Naive thymus-derived CD8-positive, alpha-beta T cell (primary cell): ENCODE measurements around the gene MUC3A. TPM values are rescaled to one million over a fixed set of nuclear protein-coding genes. Genes with fewer than 3 reads are reported as not detected.

Source experiments
- ATAC-seq, 2 donors: fragments of 150-1000 bp; cut with Tn5 transposase in 1 of 2; sonication (Bioruptor Pico), chemical (Tn5 transposase) in 1 of 2; 1 replicate in 1 of 2; 2 replicates in 1 of 2; pipeline ENCODE4 v1.10.0; 2021; ENCODE audit warnings: mild to moderate bottlenecking in 2 of 2, moderate library complexity in 2 of 2
- POLR2A ChIA-PET: fragments of 350-600 bp; sonication (Branson Sonifier 250); formaldehyde crosslinking; loops from one replicate; lab custom pipeline; 2021; ENCODE audit warnings: antibody characterized with exemption; lab: Charles Lee
- DNase-seq, 10 donors: peaks; one replicate each; pipeline versions ENCODE4 v3.0.0 to v3.0.0-alpha.2; 2020 to 2022
- H3K27ac Mint-ChIP-seq, 10 donors: one replicate each; pipeline ENCODE4 v1.8.0; 2020 to 2022; ENCODE audit warnings: mild to moderate bottlenecking in 10 of 10, mixed read lengths in 10 of 10, moderate library complexity in 4 of 10, inconsistent platforms in 1 of 10
- H3K27me3 Mint-ChIP-seq, 5 donors: one replicate each; pipeline ENCODE4 v1.8.0; 2021 to 2022; ENCODE audit warnings: mixed read lengths in 5 of 5
- H3K36me3 Mint-ChIP-seq, 3 donors: one replicate each; pipeline ENCODE4 v1.8.0; 2020 to 2022; ENCODE audit warnings: mixed read lengths in 3 of 3, mild to moderate bottlenecking in 2 of 3, inconsistent platforms in 1 of 3
- H3K4me1 Mint-ChIP-seq, 4 donors: one replicate each; pipeline ENCODE4 v1.8.0; 2021 to 2022; ENCODE audit warnings: mixed read lengths in 4 of 4
- H3K4me3 Mint-ChIP-seq, 10 donors: one replicate each; pipeline ENCODE4 v1.8.0; 2020 to 2022; ENCODE audit warnings: mild to moderate bottlenecking in 10 of 10, mixed read lengths in 10 of 10, moderate library complexity in 6 of 10, inconsistent platforms in 1 of 10
- H3K9me3 Mint-ChIP-seq, 9 donors: one replicate each; pipeline ENCODE4 v1.8.0; 2020 to 2022; ENCODE audit warnings: mixed read lengths in 9 of 9, mild to moderate bottlenecking in 3 of 9, inconsistent platforms in 1 of 9, moderate library complexity in 1 of 9
- polyA plus RNA-seq, 3 donors: library from polyadenylated mRNA; unstranded; fragments of 300-500 nt; fragmentation: Illumina TruSeq; gene quantifications; one replicate each; pipeline ENCODE4 v1.2.3, GENCODE V29; 2021
- total RNA-seq, 8 experiments: library from RNA in 2 of 8; stranded (reverse) in 2 of 8; gene quantifications; one replicate each; pipeline ENCODE4 v1.2.3 and lab custom pipeline; 2021 to 2026

Gene MUC3A
- total and polyA plus RNA-seq, 5 experiments from 2014 or later = not detected

DNA sequence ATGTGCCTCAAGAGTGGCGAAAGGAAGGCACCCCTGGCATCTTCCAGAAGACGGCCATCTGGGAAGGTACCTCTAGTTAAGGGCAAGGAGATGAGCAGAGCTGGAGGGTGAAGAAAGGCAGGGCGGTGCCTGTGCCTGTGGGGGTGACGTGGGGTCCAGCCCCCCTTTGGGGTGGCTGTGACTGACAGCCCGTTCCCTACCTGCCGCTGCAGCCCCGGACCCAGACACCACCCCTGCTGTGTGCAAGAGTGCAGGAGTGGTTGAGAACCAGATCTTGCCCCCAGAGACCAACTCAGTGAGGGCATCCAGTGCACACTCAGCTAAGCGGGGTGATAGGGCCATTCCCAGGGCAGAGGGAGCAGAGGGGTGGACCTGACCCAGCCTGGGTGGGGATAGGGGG, 66.3 kb downstream of the MUC3A start:
- peaks cover 0 to 16% (median 0%) of the 10 kb centered on the region in 5 donors for H3K27me3 Mint-ChIP-seq
- ATAC-seq = no peak
- H3K9me3 Mint-ChIP-seq = no peaks in the 10 kb centered on the region
- POLR2A ChIA-PET = no interaction called here
- DNase-seq = no peak
- peak overlapping the region in 7 of 10 donors; percentile 66 to 88 (median 83) for H3K4me3 Mint-ChIP-seq
- H3K27ac Mint-ChIP-seq = peak overlapping the region in 5 of 10 donors; percentile 37 to 97 (median 92)
- no peaks in the 10 kb centered on the region for H3K36me3 Mint-ChIP-seq
- peaks cover 11 to 23% (median 17%) of the 10 kb centered on the region in 4 donors for H3K4me1 Mint-ChIP-seq

GRCh38 chr7:101017064-101017777, 67.9 kb downstream of the MUC3A start:
- no peaks in the 10 kb centered on the region for H3K9me3 Mint-ChIP-seq
- DNase-seq = peak; percentile 20 to 83 (median 39)
- ATAC-seq = peak; percentile 94
- H3K27me3 Mint-ChIP-seq = peaks cover 0 to 30% (median 7%) of the 10 kb centered on the region in 5 donors
- peak overlapping the region; percentile 80 to 97 (median 90) for H3K27ac Mint-ChIP-seq
- H3K4me3 Mint-ChIP-seq = peak overlapping the region; percentile 80 to 92 (median 88)
- H3K4me1 Mint-ChIP-seq = peaks cover 11 to 23% (median 17%) of the 10 kb centered on the region in 4 donors
- no peaks in the 10 kb centered on the region for H3K36me3 Mint-ChIP-seq
- POLR2A ChIA-PET = no interaction called here

Other genes with a start within 250 kb of the MUC3A start
- 10 to 100 TPM; 16.9 to 17.5 TPM for gene POP7, start 243.4 kb upstream of the MUC3A start, total RNA-seq
- gene POP7, start 243.4 kb upstream of the MUC3A start, polyA plus RNA-seq = 10 to 100 TPM; 32.6 to 41.7 (median 33.0) TPM
- gene EPO, start 229.1 kb upstream of the MUC3A start, total RNA-seq = not detected
- gene EPO, start 229.1 kb upstream of the MUC3A start, polyA plus RNA-seq = not detected
- not detected for gene ZAN, start 215.9 kb upstream of the MUC3A start, total RNA-seq
- under 1 TPM in 1 of 3 donors, not detected in 2; 0.05 TPM for gene ZAN, start 215.9 kb upstream of the MUC3A start, polyA plus RNA-seq
- 10 to 100 TPM; 11.8 to 12.3 TPM for gene EPHB4, start 122.0 kb upstream of the MUC3A start, total RNA-seq
- under 1 TPM in 2 of 3 donors, not detected in 1; 0.18 to 0.46 TPM for gene EPHB4, start 122.0 kb upstream of the MUC3A start, polyA plus RNA-seq
- gene SLC12A9, start 96.8 kb upstream of the MUC3A start, total RNA-seq = 10 to 100 TPM; 66.9 to 74.7 TPM
- 1 to 10 TPM; 6.8 to 9.4 (median 8.0) TPM for gene SLC12A9, start 96.8 kb upstream of the MUC3A start, polyA plus RNA-seq
- gene TRIP6, start 82.1 kb upstream of the MUC3A start, total RNA-seq = 10 to 100 TPM; 14.3 to 16.2 TPM
- gene TRIP6, start 82.1 kb upstream of the MUC3A start, polyA plus RNA-seq = 1 to 10 TPM; 3.4 to 6.0 (median 4.9) TPM
- 100 to 1,000 TPM; 263 to 267 TPM for gene SRRT, start 74.4 kb upstream of the MUC3A start, total RNA-seq
- 10 to 100 TPM; 51.1 to 69.4 (median 63.2) TPM for gene SRRT, start 74.4 kb upstream of the MUC3A start, polyA plus RNA-seq
- 10 to 100 TPM in 1 of 2 experiments, 1 to 10 TPM in 1; 6.5 to 10.9 TPM for gene UFSP1, start 59.8 kb upstream of the MUC3A start, total RNA-seq
- 1 to 10 TPM; 1.1 to 2.7 (median 1.7) TPM for gene UFSP1, start 59.8 kb upstream of the MUC3A start, polyA plus RNA-seq
- gene ACHE, start 53.6 kb upstream of the MUC3A start, total RNA-seq = under 1 TPM; 0.19 to 0.52 TPM
- not detected for gene ACHE, start 53.6 kb upstream of the MUC3A start, polyA plus RNA-seq
- not detected for gene MUC12, start 20.0 kb downstream of the MUC3A start, total RNA-seq
- gene MUC12, start 20.0 kb downstream of the MUC3A start, polyA plus RNA-seq = under 1 TPM in 1 of 3 donors, not detected in 2; 0.42 TPM
- gene MUC17, start 70.5 kb downstream of the MUC3A start, total RNA-seq = not detected
- gene MUC17, start 70.5 kb downstream of the MUC3A start, polyA plus RNA-seq = not detected
- 10 to 100 TPM; 67.4 to 67.7 TPM for gene TRIM56, start 135.9 kb downstream of the MUC3A start, total RNA-seq
- 10 to 100 TPM in 2 of 3 donors, 1 to 10 TPM in 1; 3.8 to 17.9 (median 11.4) TPM for gene TRIM56, start 135.9 kb downstream of the MUC3A start, polyA plus RNA-seq
- under 1 TPM in 1 of 2 experiments, not detected in 1; 0.11 TPM for gene SERPINE1, start 177.6 kb downstream of the MUC3A start, total RNA-seq
- not detected for gene SERPINE1, start 177.6 kb downstream of the MUC3A start, polyA plus RNA-seq
- 1 to 10 TPM; 8.0 to 9.9 TPM for gene AP1S1, start 204.9 kb downstream of the MUC3A start, total RNA-seq
- 1 to 10 TPM; 3.3 to 4.6 (median 3.8) TPM for gene AP1S1, start 204.9 kb downstream of the MUC3A start, polyA plus RNA-seq
- not detected for gene VGF, start 216.0 kb downstream of the MUC3A start, total RNA-seq
- gene VGF, start 216.0 kb downstream of the MUC3A start, polyA plus RNA-seq = not detected
- gene NAT16, start 230.8 kb downstream of the MUC3A start, total RNA-seq = not detected
- not detected for gene NAT16, start 230.8 kb downstream of the MUC3A start, polyA plus RNA-seq